A549 (cell line): ENCODE measurements around the gene SCNN1A. TPM values are rescaled to one million over a fixed set of nuclear protein-coding genes. Genes with fewer than 3 reads are reported as not detected.

Experiments used
- ATAC-seq, 2 experiments: fragments of 200-7000 bp in 1 of 2; fragments of >200 bp in 1 of 2; cut with Nextera tagmentation in 1 of 2; cut with Tn5 transposase in 1 of 2; 3 replicates each; pipeline versions ENCODE4 v1.8.0 to v1.9.1; 2018 to 2020; ENCODE audit warnings: mild to moderate bottlenecking in 1 of 2, moderate library complexity in 1 of 2
- CTCF ChIA-PET: fragments of 300-600 bp; sonication (Branson Sonifier 250); formaldehyde crosslinking; extraction: SDS; loops from one replicate; lab custom pipeline; 2021; ENCODE audit warnings: antibody characterized with exemption, inconsistent platforms; lab: Yijun Ruan, JAX
- POLR2A ChIA-PET: fragments of 350-600 bp; formaldehyde crosslinking; extraction: SDS; loops from one replicate; lab custom pipeline; 2021; ENCODE audit warnings: antibody characterized with exemption, inconsistent platforms; lab: Yijun Ruan, JAX
- DNase-seq, 2 experiments: peaks; one replicate each; pipeline versions ENCODE4 v3.0.0 to v3.0.0-alpha.2; 2011 to 2016; ENCODE audit warnings: low read depth in 1 of 2, low spot score in 1 of 2
- FAIRE-seq: peaks from 2 replicates; lab custom pipeline; 2011; peaks lifted over from hg19 to GRCh38; lab: Jason Lieb, UNC
- H3K27ac ChIP-seq, 2 experiments: fragments of >200 bp; sonication (Bioruptor Twin); formaldehyde crosslinking; 3 replicates each; pipeline ENCODE4 v1.5.1; 2016 to 2017
- H3K4me1 ChIP-seq: fragments of >200 bp; sonication (Bioruptor Twin); formaldehyde crosslinking; 3 replicates; pipeline ENCODE4 v1.6.1; 2016
- H3K4me2 ChIP-seq: fragments of >200 bp; sonication (Bioruptor Twin); formaldehyde crosslinking; 3 replicates; pipeline ENCODE4 v1.6.1; 2016
- H3K4me3 ChIP-seq: fragments of >200 bp; sonication (Bioruptor Twin); formaldehyde crosslinking; 3 replicates; pipeline ENCODE4 v1.5.1; 2016
- H3K9me3 ChIP-seq: fragments of >200 bp; sonication (Bioruptor Twin); formaldehyde crosslinking; 3 replicates; pipeline ENCODE4 v1.6.1; 2016
- BCL3 ChIP-seq: fragments of >200 bp; sonication (Bioruptor Twin); formaldehyde crosslinking; IDR thresholded peaks from 3 replicates; pipeline ENCODE4 v1.6.1; 2016
- CEBPB ChIP-seq, 2 experiments: fragments of >200 bp in 1 of 2; sonication (Bioruptor Twin) in 1 of 2; formaldehyde crosslinking in 1 of 2; IDR thresholded peaks; 2 replicates each; pipeline ENCODE4 v1.6.1; 2012 to 2016
- ELK1 ChIP-seq: fragments of 150-350 bp; IDR thresholded peaks from 2 replicates; pipeline ENCODE4 v1.6.1; 2014; ENCODE audit warnings: low read depth, mild to moderate bottlenecking, low read length
- FOSB ChIP-seq: fragments of 250-450 bp; sonication (Bioruptor Pico); IDR thresholded peaks from 2 replicates; pipeline ENCODE4 v1.5.0; 2020; ENCODE audit warnings: mild to moderate bottlenecking, moderate library complexity
- GATA3 ChIP-seq: IDR thresholded peaks from 2 replicates; pipeline ENCODE4 v1.6.1; 2012; ENCODE audit warnings: borderline replicate concordance
- HEYL ChIP-seq: fragments of 250-450 bp; sonication (Bioruptor Pico); IDR thresholded peaks from 2 replicates; pipeline ENCODE4 v1.8.0; 2021; ENCODE audit warnings: mild to moderate bottlenecking, moderate library complexity
- HOXA7 ChIP-seq: fragments of 250-450 bp; sonication (Bioruptor Pico); IDR thresholded peaks from 2 replicates; pipeline ENCODE4 v1.5.0; 2020; ENCODE audit warnings: mild to moderate bottlenecking, moderate library complexity
- NPAS2 ChIP-seq: fragments of 250-450 bp; sonication (Bioruptor Pico); IDR thresholded peaks from 2 replicates; pipeline ENCODE4 v1.8.0; 2022; ENCODE audit warnings: mild to moderate bottlenecking, moderate library complexity, borderline replicate concordance
- POLR2AphosphoS2 ChIP-seq: conservative IDR thresholded peaks from 2 replicates; pipeline ENCODE4 v1.6.1; 2012; ENCODE audit warnings: low read length, improper control_type of control experiment, inconsistent platforms
- RARB ChIP-seq: fragments of 250-450 bp; sonication (Bioruptor Pico); IDR thresholded peaks from 2 replicates; pipeline ENCODE4 v1.8.0; 2021; ENCODE audit warnings: mild to moderate bottlenecking, moderate library complexity
- RCOR1 ChIP-seq: fragments of 150-350 bp; IDR thresholded peaks from 2 replicates; pipeline ENCODE4 v1.6.1; 2014; ENCODE audit warnings: antibody characterized with exemption, low read length, low read depth
- RFX5 ChIP-seq: fragments of 450-650 bp; IDR thresholded peaks from 2 replicates; pipeline ENCODE4 v1.7.1; 2014; ENCODE audit warnings: antibody characterized with exemption, mild to moderate bottlenecking, moderate library complexity
- RNF2 ChIP-seq: fragments of 200-600 bp; sonication (generic); IDR thresholded peaks from 2 replicates; pipeline ENCODE4 v1.6.1; 2016; ENCODE audit warnings: low read depth, mild to moderate bottlenecking, antibody characterized with exemption, moderate library complexity, borderline replicate concordance
- TFCP2L1 ChIP-seq: fragments of 250-450 bp; sonication (Bioruptor Pico); IDR thresholded peaks from 2 replicates; pipeline ENCODE4 v1.5.0; 2021; ENCODE audit warnings: mild to moderate bottlenecking
- USF2 ChIP-seq: fragments of 450-650 bp; IDR thresholded peaks from 2 replicates; pipeline ENCODE4 v1.6.1; 2014; ENCODE audit warnings: antibody characterized with exemption
- ZNF302 ChIP-seq: fragments of 250-450 bp; sonication (Bioruptor Pico); IDR thresholded peaks from 2 replicates; pipeline ENCODE4 v1.9.0; 2021; ENCODE audit warnings: inconsistent platforms, mild to moderate bottlenecking, moderate library complexity
- ZSCAN20 ChIP-seq: fragments of 250-450 bp; sonication (Bioruptor Pico); IDR thresholded peaks from 2 replicates; pipeline ENCODE4 v1.8.0; 2022; ENCODE audit warnings: mild to moderate bottlenecking, moderate library complexity
- WGBS: methylation state at CpG from one replicate; pipeline ENCODE4 v1.1.6; 2017; ENCODE audit errors: missing lambda C conversion rate; 5-methylcytosine and 5-hydroxymethylcytosine counted together
- polyA plus RNA-seq, 4 experiments: library from polyadenylated mRNA; depleted of rRNA in 3 of 4; stranded (reverse); fragments of >200 nt; fragmentation: RNase III in 1 of 4; extraction: RNeasy Plus Mini Kit Qiagen cat#74134 plus additional on column Dnase treatment in 1 of 4; gene quantifications; 2 replicates in 3 of 4; 3 replicates in 1 of 4; pipeline ENCODE4 v1.2.3, GENCODE V29; 2011 to 2017

Gene SCNN1A
- polyA plus RNA-seq, 2 of the 4 experiments (the other 2 are of a cell fraction), result 6.0 to 7.0 TPM

- ChIA-PET CTCF (interaction anchor here (0.5 to 4.5 kb wide), 46 partner anchors 9 to 546 kb away, joined by 3 to 56 read pairs (median 4); partner anchors contain the start of genes LTBR, TNFRSF1A and VAMP1), POLR2A (interaction anchor here (0.8 to 1.6 kb wide), 8 partner anchors 10 to 215 kb away, joined by 3 to 12 read pairs (median 6); partner anchors contain the start of genes LTBR and VAMP1)
- ATAC-seq (no peak), DNase-seq (no peak), FAIRE-seq (no peak)
- no peak overlapping the region for H3K4me3 ChIP-seq
- peak overlapping the region; percentile 81 to 95 for H3K27ac ChIP-seq
- WGBS, result 61% methylated on average over 2 of the region's 2 CpGs
- H3K4me2 ChIP-seq, result peak overlapping the region; percentile 64
- H3K4me1 ChIP-seq, result peaks cover 93% of the 10 kb centered on the region
- 0 out of 2 replicates have a peak, but pooled peaks have one; percentile 13 for TF ChIP-seq TFCP2L1 (CRISPR knock-in tag)
- TF ChIP-seq HOXA7 (CRISPR knock-in tag), result peak; percentile 83; the same call in 1 of the 2 replicates
- no peak for TF ChIP-seq ZNF302
- TF ChIP-seq ZSCAN20 (CRISPR knock-in tag), result no peak
- TF ChIP-seq NPAS2, result no peak
- TF ChIP-seq RCOR1, result no peak
- TF ChIP-seq RARB (CRISPR knock-in tag), result no peak
- no peaks in the 10 kb centered on the region for H3K9me3 ChIP-seq
These were observed 52.4 kb downstream of the SCNN1A start for GRCh38 chr12:6322969-6323339.

GRCh38 chr12:6322352-6322751, 53.0 kb downstream of the SCNN1A start:
- TF ChIP-seq FOSB (CRISPR knock-in tag), result no peak
- Histone ChIP-seq H3K9me3 (no peaks in the 10 kb centered on the region), H3K4me3 (no peak overlapping the region), H3K4me2 (no peak overlapping the region), H3K27ac (peak overlapping the region in 1 of 2 experiments; percentile 95; a peak in 4 of 6 replicates), H3K4me1 (peaks cover 93% of the 10 kb centered on the region)
- no peak for ATAC-seq
- DNase-seq, result no peak
- WGBS, result 94% methylated on average over 4 of the region's 4 CpGs
- ChIA-PET POLR2A (interaction anchor here (0.8 to 1.6 kb wide), 4 partner anchors 10 to 148 kb away, joined by 4 to 12 read pairs (median 5); partner anchors contain the start of genes LTBR and VAMP1), CTCF (interaction anchor here (0.5 to 4.5 kb wide), 35 partner anchors 9 to 336 kb away, joined by 3 to 56 read pairs (median 5); partner anchors contain the start of genes LTBR, TNFRSF1A and VAMP1)
- FAIRE-seq, result no peak

- no peak for ATAC-seq
These were observed 53.5 kb downstream of the SCNN1A start for GRCh38 chr12:6321905-6322304.

GRCh38 chr12:6319446-6319845, 55.9 kb downstream of the SCNN1A start:
- FAIRE-seq (no peak), DNase-seq (no peak), ATAC-seq (no peak)
- Histone ChIP-seq H3K4me1 (peaks cover 77% of the 10 kb centered on the region), H3K4me3 (no peak overlapping the region), H3K4me2 (no peak overlapping the region), H3K9me3 (no peaks in the 10 kb centered on the region), H3K27ac (peak overlapping the region in 1 of 2 experiments; percentile 4; a peak in 2 of 6 replicates)
- ChIA-PET POLR2A (interaction anchor here (0.9 to 2.5 kb wide), 4 partner anchors 16 to 151 kb away, joined by 4 to 12 read pairs (median 6); partner anchors contain the start of gene VAMP1), CTCF (interaction anchor here (1.2 to 4.5 kb wide), 5 partner anchors 16 to 145 kb away, joined by 3 to 56 read pairs (median 4); partner anchors contain the start of gene LTBR)
- 77% methylated on average over 4 of the region's 4 CpGs for WGBS
- TF ChIP-seq BCL3 (no peak), POLR2AphosphoS2 (peak; percentile 85), HEYL (CRISPR knock-in tag) (no peak), GATA3 (no peak), CEBPB (IDR thresholded peaks at IDR 0.05) (no peak), USF2 (no peak)

More at GRCh38 chr12:6321905-6322304, 53.5 kb downstream of the SCNN1A start:
- H3K27ac ChIP-seq, result peak overlapping the region in 1 of 2 experiments; percentile 95; a peak in 3 of 6 replicates
- no peak for TF ChIP-seq RFX5
- TF ChIP-seq FOSB (CRISPR knock-in tag), result no peak
- no peak for TF ChIP-seq RNF2
- TF ChIP-seq CEBPB (IDR thresholded peaks at IDR 0.05), result no peak
- no peak for TF ChIP-seq NPAS2
- TF ChIP-seq POLR2AphosphoS2, result no peak
- TF ChIP-seq ELK1, result no peak
- TF ChIP-seq TFCP2L1 (CRISPR knock-in tag), result no peak
- TF ChIP-seq, all 56 proteins: peak for 0
- DNase-seq, result no peak
- WGBS, result 70% methylated on average over 6 of the region's 6 CpGs
- ChIA-PET CTCF (interaction anchor here (1.4 to 4.5 kb wide), 7 partner anchors 9 to 143 kb away, joined by 6 to 56 read pairs (median 14); partner anchors contain the start of gene TNFRSF1A), POLR2A (interaction anchor here (0.8 to 2.5 kb wide), 3 partner anchors 9 to 148 kb away, joined by 4 to 12 read pairs (median 4); partner anchors contain the start of gene VAMP1)
- Histone ChIP-seq H3K4me2 (no peak overlapping the region), H3K4me1 (peaks cover 93% of the 10 kb centered on the region), H3K4me3 (no peak overlapping the region), H3K9me3 (no peaks in the 10 kb centered on the region)
- FAIRE-seq, result no peak
